ENCODE data around the gene IGFBP2. TPM values are rescaled to one million over a fixed set of nuclear protein-coding genes. Genes with fewer than 3 reads are reported as not detected.

Gene IGFBP2
- total and polyA plus RNA-seq, 9 of the 15 experiments (the other 6 are each of a cell fraction or from before 2014, with no cell fraction given), result 0.93 TPM; not detected in 8

- Histone ChIP-seq H3K4me2 (ENCODE audit: insufficient read depth, low read length) (no peak overlapping the region), H3K27me3 (ENCODE audit: control insufficient read depth in 2 of 2, insufficient read depth in 2 of 2, low read length in 2 of 2) (peaks cover 0 to 8% of the 10 kb centered on the region in 2 experiments; a peak in 2 of 5 replicates), H3K9me3 (replicated peaks; ENCODE audit: control insufficient read depth, insufficient read depth, low read depth, low read length) (no peaks in the 10 kb centered on the region; the same call in 1 of the 2 replicates), H4K20me1 (replicated peaks; ENCODE audit: control insufficient read depth, insufficient read depth, low read length) (no peaks in the 10 kb centered on the region), H3K4me1 (replicated peaks in 1 of 2; ENCODE audit: control insufficient read depth in 2 of 2, insufficient read depth in 2 of 2, low read length in 2 of 2) (peaks cover 4 to 6% of the 10 kb centered on the region in 2 experiments; a peak in 4 of 5 replicates), H3K9me1 (ENCODE audit: control insufficient read depth, insufficient read depth, low read length) (no peaks in the 10 kb centered on the region), H3K4me3 (no peak overlapping the region), H3K27ac (ENCODE audit: extremely low read depth, low read depth, low read length) (no peak overlapping the region), H3K36me3 (ENCODE audit: control insufficient read depth, insufficient read depth, low read length) (no peaks in the 10 kb centered on the region), H3K79me2 (ENCODE audit: control insufficient read depth, insufficient read depth, low read length) (no peaks in the 10 kb centered on the region), H2AFZ (ENCODE audit: low read depth, low read length) (no peak overlapping the region), H3K9ac (ENCODE audit: insufficient read depth in 1 of 2, low read depth in 2 of 2, low read length in 2 of 2) (no peak overlapping the region)
- no peak for ATAC-seq
- intact Hi-C loops (cut with micrococcal nuclease), result no loop called here
- no peak for TF ChIP-seq TAL1 (IDR thresholded peaks at IDR 0.05)
- TF ChIP-seq NR1H2 (CRISPR knock-in tag; IDR thresholded peaks at IDR 0.05), result no peak
- TF ChIP-seq RBM34 (IDR thresholded peaks at IDR 0.05; ENCODE audit: borderline replicate concordance, insufficient read depth, low read length), result no peak
- no peak for TF ChIP-seq CAMTA2 (CRISPR knock-in tag; conservative IDR thresholded peaks at IDR 0.05)
- TF ChIP-seq CREB1 (IDR thresholded peaks at IDR 0.05), result no peak
- no peak for TF ChIP-seq CREB1 (CRISPR knock-in tag; IDR thresholded peaks at IDR 0.05)
- no peak for TF ChIP-seq TEAD4 (IDR thresholded peaks at IDR 0.05; ENCODE audit: low read length)
- no peak for TF ChIP-seq TEAD4 (CRISPR knock-in tag; IDR thresholded peaks at IDR 0.05; ENCODE audit: borderline replicate concordance)
- TF ChIP-seq MED1 (CRISPR knock-in tag; IDR thresholded peaks at IDR 0.05; ENCODE audit: borderline replicate concordance), result no peak
- no peak for TF ChIP-seq SREBF2 (CRISPR knock-in tag; IDR thresholded peaks at IDR 0.05)
- FAIRE-seq, result no peak
- DNase-seq (ENCODE audit: extremely low read depth in 1 of 4, low spot score in 3 of 4), result no peak
- ChIA-PET POLR2A (no interaction called here), CTCF (ENCODE audit: low intra/inter-chr PET ratio) (no interaction called here)
- BruUV-seq (replicated peaks), result no TSS peak
- in situ Hi-C loops (cut with MboI), result no loop called here
- WGBS (ENCODE audit: insufficient coverage, low coverage, missing lambda C conversion rate), result 52% methylated on average over 4 of the region's 4 CpGs
Measured at GRCh38 chr2:216621292-216621691, 11.9 kb upstream of the IGFBP2 start.
